Endothelial cell of umbilical vein (primary cell): Measurements from ENCODE around the gene NR3C2.

Experiments
- EZH2 ChIP-seq: IDR thresholded peaks from 2 replicates; pipeline ENCODE4 v1.6.1; 2012; ENCODE audit warnings: borderline replicate concordance, low read depth, mild to moderate bottlenecking, moderate library complexity, low read length, inconsistent platforms; ENCODE audit not compliant: severe bottlenecking
- GATA2 ChIP-seq: IDR thresholded peaks from 2 replicates; pipeline ENCODE4 v1.7.0; 2011; ENCODE audit warnings: low read depth, mild to moderate bottlenecking, moderate library complexity, mixed read lengths, low read length; ENCODE audit not compliant: insufficient read length, insufficient read depth
- JUN ChIP-seq: IDR thresholded peaks from 2 replicates; pipeline ENCODE4 v1.6.1; 2011; ENCODE audit warnings: borderline replicate concordance, low read depth; ENCODE audit not compliant: insufficient read length, insufficient read depth
- POLR2A ChIP-seq: IDR thresholded peaks from 2 replicates; pipeline ENCODE4 v1.6.1; 2012; ENCODE audit warnings: low read depth, mild to moderate bottlenecking, control low read depth, low read length
- POLR2AphosphoS5 ChIP-seq: IDR thresholded peaks from 2 replicates; pipeline ENCODE4 v1.6.1; 2012; ENCODE audit warnings: low read depth, mild to moderate bottlenecking, control low read depth, low read length, moderate library complexity; ENCODE audit not compliant: insufficient read depth
- TF ChIP-seq, protein P1 (sequence below), 2 donors: IDR thresholded peaks; 1 replicate in 1 of 2; 2 replicates in 1 of 2; pipeline ENCODE4 v1.5.1; 2011; ENCODE audit warnings: low read length in 2 of 2, mild to moderate bottlenecking in 2 of 2, moderate library complexity in 2 of 2, control low read depth in 1 of 2, inconsistent platforms in 1 of 2, low read depth in 1 of 2; ENCODE audit not compliant: insufficient read depth in 1 of 2; ENCODE audit errors: extremely low read depth in 1 of 2
- TF ChIP-seq, protein P2 (sequence below): IDR thresholded peaks from 2 replicates; pipeline ENCODE4 v1.6.1; 2011; ENCODE audit not compliant: insufficient read depth, insufficient read length

DNA sequence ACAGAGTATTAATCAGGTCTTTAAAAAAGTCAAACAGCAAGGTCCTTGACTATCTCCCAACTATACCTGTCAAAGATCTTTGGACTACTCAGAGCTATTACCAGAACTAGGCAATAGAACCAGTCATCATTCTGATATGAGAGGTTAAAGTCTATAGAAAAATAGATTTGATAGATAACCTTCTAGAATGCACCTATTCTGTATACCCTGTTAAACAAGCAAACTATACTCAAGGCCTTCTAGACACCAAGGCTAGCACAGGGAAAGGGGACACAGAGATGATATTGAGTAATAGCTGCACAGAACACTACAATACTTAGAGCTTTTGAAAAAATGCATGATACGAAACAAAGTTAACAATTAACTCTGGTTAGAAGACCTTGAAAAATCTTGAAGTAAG, 149.5 kb downstream of the NR3C2 start:
- TF ChIP-seq, protein P1, sequence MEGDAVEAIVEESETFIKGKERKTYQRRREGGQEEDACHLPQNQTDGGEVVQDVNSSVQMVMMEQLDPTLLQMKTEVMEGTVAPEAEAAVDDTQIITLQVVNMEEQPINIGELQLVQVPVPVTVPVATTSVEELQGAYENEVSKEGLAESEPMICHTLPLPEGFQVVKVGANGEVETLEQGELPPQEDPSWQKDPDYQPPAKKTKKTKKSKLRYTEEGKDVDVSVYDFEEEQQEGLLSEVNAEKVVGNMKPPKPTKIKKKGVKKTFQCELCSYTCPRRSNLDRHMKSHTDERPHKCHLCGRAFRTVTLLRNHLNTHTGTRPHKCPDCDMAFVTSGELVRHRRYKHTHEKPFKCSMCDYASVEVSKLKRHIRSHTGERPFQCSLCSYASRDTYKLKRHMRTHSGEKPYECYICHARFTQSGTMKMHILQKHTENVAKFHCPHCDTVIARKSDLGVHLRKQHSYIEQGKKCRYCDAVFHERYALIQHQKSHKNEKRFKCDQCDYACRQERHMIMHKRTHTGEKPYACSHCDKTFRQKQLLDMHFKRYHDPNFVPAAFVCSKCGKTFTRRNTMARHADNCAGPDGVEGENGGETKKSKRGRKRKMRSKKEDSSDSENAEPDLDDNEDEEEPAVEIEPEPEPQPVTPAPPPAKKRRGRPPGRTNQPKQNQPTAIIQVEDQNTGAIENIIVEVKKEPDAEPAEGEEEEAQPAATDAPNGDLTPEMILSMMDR (IDR thresholded peaks at IDR 0.05; ENCODE audit: extremely low read depth in 1 of 2, insufficient read depth in 1 of 2, low read depth in 1 of 2, low read length in 2 of 2), result no peak
- TF ChIP-seq EZH2 (no peak), POLR2A (no peak), GATA2 (no peak), JUN (no peak), POLR2AphosphoS5 (no peak)
- TF ChIP-seq, protein P2, sequence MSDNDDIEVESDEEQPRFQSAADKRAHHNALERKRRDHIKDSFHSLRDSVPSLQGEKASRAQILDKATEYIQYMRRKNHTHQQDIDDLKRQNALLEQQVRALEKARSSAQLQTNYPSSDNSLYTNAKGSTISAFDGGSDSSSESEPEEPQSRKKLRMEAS, result no peak
